ENCODE results near the gene PITX3. TPM values are rescaled to one million over a fixed set of nuclear protein-coding genes. Genes with fewer than 3 reads are reported as not detected.

PITX3 gene
- polyA plus RNA-seq, 1 experiment = not detected

DNA sequence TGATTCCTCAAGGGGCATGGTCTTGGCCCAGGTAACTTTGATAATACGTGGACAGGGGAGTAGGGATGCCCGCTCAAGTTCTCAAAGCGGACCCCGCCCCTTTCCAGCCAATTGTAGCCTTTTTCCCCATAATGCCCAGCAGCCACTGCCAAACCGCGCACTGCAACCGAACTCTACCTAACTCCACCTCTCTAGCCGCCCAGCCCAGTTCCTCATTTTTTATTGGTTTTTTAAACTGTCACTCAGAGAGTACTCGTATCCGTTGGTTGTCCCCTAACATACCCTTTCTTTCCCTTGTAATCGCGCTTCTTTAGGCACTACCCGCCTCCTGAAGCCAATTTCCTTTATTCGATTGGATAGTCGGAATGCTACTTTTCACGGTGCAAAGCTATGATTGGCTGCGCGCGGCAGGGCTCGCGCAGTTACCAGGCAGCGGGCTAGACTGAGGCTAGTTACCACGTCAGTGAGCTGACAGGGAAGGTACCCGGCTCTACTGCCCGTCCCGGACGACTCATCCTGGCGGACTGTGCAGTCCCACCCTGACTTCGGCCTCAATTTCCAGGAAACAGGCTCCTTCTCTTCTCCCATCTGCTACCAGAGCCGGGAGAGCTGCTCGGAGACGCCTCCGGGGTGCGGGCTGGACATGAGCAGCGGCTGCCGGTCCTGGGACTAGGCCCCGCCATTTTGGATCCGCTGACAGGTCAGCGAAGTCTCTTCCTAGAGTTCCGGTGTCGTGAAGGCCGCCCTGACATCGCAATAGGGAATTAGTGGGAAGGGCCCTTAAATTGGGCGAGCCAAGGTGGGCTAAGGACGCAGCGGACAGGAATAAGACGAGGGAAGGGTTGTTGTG, 4.0 kb upstream of the PITX3 start, which contains the start of gene GBF1:
TSS of gene GBF1 (plus strand) at position 451 of the 850 bp plus-strand sequence. CDS start 13,407 bp downstream, outside the sequence.
- CTCF ChIA-PET = interaction anchor here (1.0 to 2.7 kb wide), 4 partner anchors 13 to 107 kb away, joined by 3 to 9 read pairs (median 3); no protein-coding TSS in a partner anchor
- TF ChIP-seq, protein P1, sequence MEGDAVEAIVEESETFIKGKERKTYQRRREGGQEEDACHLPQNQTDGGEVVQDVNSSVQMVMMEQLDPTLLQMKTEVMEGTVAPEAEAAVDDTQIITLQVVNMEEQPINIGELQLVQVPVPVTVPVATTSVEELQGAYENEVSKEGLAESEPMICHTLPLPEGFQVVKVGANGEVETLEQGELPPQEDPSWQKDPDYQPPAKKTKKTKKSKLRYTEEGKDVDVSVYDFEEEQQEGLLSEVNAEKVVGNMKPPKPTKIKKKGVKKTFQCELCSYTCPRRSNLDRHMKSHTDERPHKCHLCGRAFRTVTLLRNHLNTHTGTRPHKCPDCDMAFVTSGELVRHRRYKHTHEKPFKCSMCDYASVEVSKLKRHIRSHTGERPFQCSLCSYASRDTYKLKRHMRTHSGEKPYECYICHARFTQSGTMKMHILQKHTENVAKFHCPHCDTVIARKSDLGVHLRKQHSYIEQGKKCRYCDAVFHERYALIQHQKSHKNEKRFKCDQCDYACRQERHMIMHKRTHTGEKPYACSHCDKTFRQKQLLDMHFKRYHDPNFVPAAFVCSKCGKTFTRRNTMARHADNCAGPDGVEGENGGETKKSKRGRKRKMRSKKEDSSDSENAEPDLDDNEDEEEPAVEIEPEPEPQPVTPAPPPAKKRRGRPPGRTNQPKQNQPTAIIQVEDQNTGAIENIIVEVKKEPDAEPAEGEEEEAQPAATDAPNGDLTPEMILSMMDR (IDR thresholded peaks at IDR 0.05; ENCODE audit: low read depth, low read length) = no peak

GRCh38 chr10:102243309-102243708, 2.0 kb upstream of the PITX3 start:
- POLR2A ChIA-PET = no interaction called here
- no peak overlapping the region for H3K27ac ChIP-seq (ENCODE audit: low read depth, low read length)
- peaks cover 18% of the 10 kb centered on the region for H3K27me3 ChIP-seq (ENCODE audit: control insufficient read depth, insufficient read depth, low read length)
- TF ChIP-seq, protein P1 (IDR thresholded peaks at IDR 0.05; ENCODE audit: low read depth, low read length) = no peak
- DNase-seq (ENCODE audit: low read depth, low spot score) = no peak
- CTCF ChIA-PET = interaction anchor here (0.9 to 2.7 kb wide), 2 partner anchors 109 to 170 kb away, joined by 5 to 9 read pairs; no protein-coding TSS in a partner anchor
- no peak overlapping the region for H3K4me3 ChIP-seq (ENCODE audit: low read depth, low read length)
- no peaks in the 10 kb centered on the region for H3K9me3 ChIP-seq (ENCODE audit: control insufficient read depth, insufficient read depth, low read length)

More for the DNA sequence above, 4.0 kb upstream of the PITX3 start, which contains the start of gene GBF1:
- H3K9me3 ChIP-seq (ENCODE audit: control insufficient read depth, insufficient read depth, low read length) = no peaks in the 10 kb centered on the region
- peak within 1 kb of the TSS; percentile 83 for H3K27ac ChIP-seq (ENCODE audit: low read depth, low read length)
- POLR2A ChIA-PET = interaction anchor here (0.6 to 1.2 kb wide), 9 partner anchors 19 to 112 kb away, joined by 3 to 8 read pairs (median 3); partner anchors contain the start of gene ELOVL3
- peaks cover 6% of the 10 kb centered on the region for H3K27me3 ChIP-seq (ENCODE audit: control insufficient read depth, insufficient read depth, low read length)
- peak; percentile 99 for DNase-seq (ENCODE audit: low read depth, low spot score)
- peak within 1 kb of the TSS; percentile 100 for H3K4me3 ChIP-seq (ENCODE audit: low read depth, low read length)

GRCh38 chr10:102242118-102242485, 790 bp upstream of the PITX3 start:
- ChIA-PET POLR2A (no interaction called here), CTCF (interaction anchor here (3.3 kb wide), 1 partner anchor 11 kb away, joined by 38 read pairs; no protein-coding TSS in a partner anchor)
- Histone ChIP-seq H3K27me3 (ENCODE audit: control insufficient read depth, insufficient read depth, low read length) (peaks cover 27% of the 10 kb centered on the region), H3K9me3 (ENCODE audit: control insufficient read depth, insufficient read depth, low read length) (no peaks in the 10 kb centered on the region), H3K4me3 (ENCODE audit: low read depth, low read length) (peak overlapping the region; percentile 77), H3K27ac (ENCODE audit: low read depth, low read length) (no peak overlapping the region)
- TF ChIP-seq, protein P1 (IDR thresholded peaks at IDR 0.05; ENCODE audit: low read depth, low read length) = no peak
- no peak for DNase-seq (ENCODE audit: low read depth, low spot score)

- DNase-seq (ENCODE audit: low read depth, low spot score) = no peak
- Histone ChIP-seq H3K27ac (ENCODE audit: low read depth, low read length) (no peak overlapping the region), H3K4me3 (ENCODE audit: low read depth, low read length) (peak overlapping the region; percentile 77), H3K9me3 (ENCODE audit: control insufficient read depth, insufficient read depth, low read length) (no peaks in the 10 kb centered on the region), H3K27me3 (ENCODE audit: control insufficient read depth, insufficient read depth, low read length) (peaks cover 35% of the 10 kb centered on the region)
- CTCF ChIA-PET = interaction anchor here (0.6 to 5.7 kb wide), 5 partner anchors 10 to 110 kb away, joined by 3 to 38 read pairs (median 4); no protein-coding TSS in a partner anchor
- TF ChIP-seq, protein P1 (IDR thresholded peaks at IDR 0.05; ENCODE audit: low read depth, low read length) = no peak
- POLR2A ChIA-PET = interaction anchor here (0.8 kb wide), 1 partner anchor 14 kb away, joined by 4 read pairs; no protein-coding TSS in a partner anchor
Observed at GRCh38 chr10:102241032-102241443, 274 bp downstream of the PITX3 start.

Measured in AG04450 (cell line).